Tibial nerve (tissue), 4 donors: Measurements from ENCODE around the gene SEPTIN8. TPM values are rescaled to one million over a fixed set of nuclear protein-coding genes. Genes with fewer than 3 reads are reported as not detected.

Experiments
- DNase-seq, 2 donors: peaks; one replicate each; pipeline ENCODE4 v3.0.0-alpha.2; 2019; ENCODE audit warnings: low spot score in 2 of 2
- H3K27ac ChIP-seq, 4 donors: fragments of 200-600 bp; sonication (generic) in 3 of 4; one replicate each; pipeline ENCODE4 v1.5.1; 2017 to 2019; ENCODE audit warnings: mild to moderate bottlenecking in 1 of 4
- H3K27me3 ChIP-seq, 2 donors: fragments of 200-600 bp; sonication (generic) in 1 of 2; one replicate each; pipeline versions ENCODE4 v1.5.1 to v1.6.0; 2017 to 2019
- H3K36me3 ChIP-seq, 3 donors: fragments of 200-600 bp; sonication (generic); one replicate each; pipeline ENCODE4 v1.5.1; 2018 to 2019
- H3K4me1 ChIP-seq, 4 donors: fragments of 200-600 bp; sonication (generic) in 3 of 4; one replicate each; pipeline ENCODE4 v1.5.1; 2017 to 2019
- H3K4me3 ChIP-seq, 4 donors: fragments of 200-600 bp; sonication (generic) in 3 of 4; one replicate each; pipeline ENCODE4 v1.5.1; 2017 to 2019; ENCODE audit warnings: mild to moderate bottlenecking in 1 of 4, moderate library complexity in 1 of 4
- H3K9me3 ChIP-seq, 4 donors: fragments of 200-600 bp; sonication (generic) in 3 of 4; one replicate each; pipeline ENCODE4 v1.5.1; 2017 to 2019
- EP300 ChIP-seq, 2 donors: sonication (generic); formaldehyde crosslinking; IDR thresholded peaks; one replicate each; pipeline ENCODE4 v1.6.1; 2017; ENCODE audit warnings: antibody characterized with exemption in 2 of 2, mild to moderate bottlenecking in 1 of 2
- POLR2A ChIP-seq, 2 donors: fragments of 450-650 bp; IDR thresholded peaks; one replicate each; pipeline ENCODE4 v1.6.1; 2017; ENCODE audit warnings: antibody characterized with exemption in 2 of 2, mild to moderate bottlenecking in 2 of 2, moderate library complexity in 2 of 2
- WGBS, 2 donors: methylation state at CpG; one replicate each; pipeline ENCODE4 v1.1.5; 2018; 5-methylcytosine and 5-hydroxymethylcytosine counted together
- total RNA-seq, 4 donors: library from RNA; depleted of rRNA; stranded (reverse); fragments of >200 nt; gene quantifications; one replicate each; pipeline ENCODE4 v1.1.0, GENCODE V29; 2016
- TF ChIP-seq, protein P1 (sequence below), 5 experiments: fragments of 200-600 bp in 3 of 5; fragments of 450-650 bp in 2 of 5; sonication (generic) in 3 of 5; IDR thresholded peaks; one replicate each; pipeline ENCODE4 v1.5.1; 2016 to 2019; ENCODE audit warnings: antibody characterized with exemption in 5 of 5, mild to moderate bottlenecking in 3 of 5, moderate library complexity in 2 of 5

Gene SEPTIN8
- total RNA-seq, 4 donors from 2014 or later, result 38.5 to 48.3 (median 44.2) TPM

GRCh38 chr5:132734687-132735086, 42.4 kb downstream of the SEPTIN8 start:
- H3K9me3 ChIP-seq, result no peaks in the 10 kb centered on the region
- TF ChIP-seq EP300 (IDR thresholded peaks at IDR 0.05) (no peak), POLR2A (IDR thresholded peaks at IDR 0.05) (no peak)
- TF ChIP-seq, protein P1, sequence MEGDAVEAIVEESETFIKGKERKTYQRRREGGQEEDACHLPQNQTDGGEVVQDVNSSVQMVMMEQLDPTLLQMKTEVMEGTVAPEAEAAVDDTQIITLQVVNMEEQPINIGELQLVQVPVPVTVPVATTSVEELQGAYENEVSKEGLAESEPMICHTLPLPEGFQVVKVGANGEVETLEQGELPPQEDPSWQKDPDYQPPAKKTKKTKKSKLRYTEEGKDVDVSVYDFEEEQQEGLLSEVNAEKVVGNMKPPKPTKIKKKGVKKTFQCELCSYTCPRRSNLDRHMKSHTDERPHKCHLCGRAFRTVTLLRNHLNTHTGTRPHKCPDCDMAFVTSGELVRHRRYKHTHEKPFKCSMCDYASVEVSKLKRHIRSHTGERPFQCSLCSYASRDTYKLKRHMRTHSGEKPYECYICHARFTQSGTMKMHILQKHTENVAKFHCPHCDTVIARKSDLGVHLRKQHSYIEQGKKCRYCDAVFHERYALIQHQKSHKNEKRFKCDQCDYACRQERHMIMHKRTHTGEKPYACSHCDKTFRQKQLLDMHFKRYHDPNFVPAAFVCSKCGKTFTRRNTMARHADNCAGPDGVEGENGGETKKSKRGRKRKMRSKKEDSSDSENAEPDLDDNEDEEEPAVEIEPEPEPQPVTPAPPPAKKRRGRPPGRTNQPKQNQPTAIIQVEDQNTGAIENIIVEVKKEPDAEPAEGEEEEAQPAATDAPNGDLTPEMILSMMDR (IDR thresholded peaks at IDR 0.05), result no peak
- 74 to 75% methylated on average over 2 of the region's 2 CpGs for WGBS, 2 donors

GRCh38 chr5:132733499-132734148, 43.4 kb downstream of the SEPTIN8 start:
- peaks cover 0 to 24% (median 5%) of the 10 kb centered on the region in 4 donors for H3K4me1 ChIP-seq
- TF ChIP-seq EP300 (IDR thresholded peaks at IDR 0.05), result no peak
- TF ChIP-seq, protein P1 (IDR thresholded peaks at IDR 0.05), result no peak
- TF ChIP-seq POLR2A (IDR thresholded peaks at IDR 0.05), result no peak
- 85 to 91% methylated on average over 2 of the region's 2 CpGs for WGBS, 2 donors

More at GRCh38 chr5:132734687-132735086, 42.4 kb downstream of the SEPTIN8 start:
- Histone ChIP-seq H3K27ac (no peak overlapping the region), H3K4me3 (no peak overlapping the region), H3K4me1 (peaks cover 0 to 24% (median 5%) of the 10 kb centered on the region in 4 donors), H3K27me3 (peaks cover 0 to 2% of the 10 kb centered on the region in 2 donors), H3K36me3 (peaks cover 0 to 9% (median 0%) of the 10 kb centered on the region in 3 donors)
- DNase-seq, result no peak

GRCh38 chr5:132729896-132730295, 47.1 kb downstream of the SEPTIN8 start:
- DNase-seq, result no peak
- Histone ChIP-seq H3K9me3 (no peaks in the 10 kb centered on the region), H3K4me3 (no peak overlapping the region), H3K36me3 (peaks cover 0 to 14% (median 0%) of the 10 kb centered on the region in 3 donors), H3K4me1 (no peaks in the 10 kb centered on the region), H3K27ac (no peak overlapping the region), H3K27me3 (no peaks in the 10 kb centered on the region)
- 95 to 96% methylated on average over 10 of the region's 10 CpGs for WGBS, 2 donors
- TF ChIP-seq, protein P1 (IDR thresholded peaks at IDR 0.05), result no peak
- TF ChIP-seq POLR2A (IDR thresholded peaks at IDR 0.05), result no peak
- TF ChIP-seq EP300 (IDR thresholded peaks at IDR 0.05), result no peak

More at GRCh38 chr5:132733499-132734148, 43.4 kb downstream of the SEPTIN8 start:
- H3K9me3 ChIP-seq, result no peaks in the 10 kb centered on the region
- H3K4me3 ChIP-seq, result no peak overlapping the region
- DNase-seq, result no peak
- peaks cover 0 to 9% (median 0%) of the 10 kb centered on the region in 3 donors for H3K36me3 ChIP-seq
- H3K27me3 ChIP-seq, result no peaks in the 10 kb centered on the region
- no peak overlapping the region for H3K27ac ChIP-seq

DNA sequence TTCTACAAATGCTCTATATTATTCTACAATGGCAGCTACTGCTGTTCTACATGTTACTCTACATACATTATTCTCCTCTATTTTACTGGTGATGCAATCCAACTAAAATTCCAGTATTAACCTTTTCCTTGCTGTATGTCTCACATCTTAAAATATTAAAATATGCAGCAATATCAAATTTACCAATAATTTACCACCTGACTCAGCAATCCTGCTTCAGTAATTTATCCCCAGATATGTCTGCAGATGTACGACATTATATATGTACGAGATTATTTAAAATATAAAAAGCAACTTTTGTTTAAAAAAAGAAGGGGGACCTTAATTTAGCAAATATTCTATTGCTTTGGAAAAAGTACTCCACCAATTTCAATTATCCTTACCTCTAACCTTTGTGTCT, 51.3 kb downstream of the SEPTIN8 start:
- DNase-seq, result no peak
- no peak overlapping the region for H3K4me3 ChIP-seq
- H3K36me3 ChIP-seq, result peaks cover 0 to 12% (median 0%) of the 10 kb centered on the region in 3 donors
- 94 to 95% methylated on average over 2 of the region's 2 CpGs for whole genome bisulfite sequencing, 2 donors
- no peaks in the 10 kb centered on the region for H3K9me3 ChIP-seq
- H3K27me3 ChIP-seq, result no peaks in the 10 kb centered on the region
- no peak overlapping the region for H3K27ac ChIP-seq
- no peaks in the 10 kb centered on the region for H3K4me1 ChIP-seq
- TF ChIP-seq POLR2A (IDR thresholded peaks at IDR 0.05) (no peak), EP300 (IDR thresholded peaks at IDR 0.05) (no peak)
- TF ChIP-seq, protein P1 (IDR thresholded peaks at IDR 0.05), result no peak

DNA sequence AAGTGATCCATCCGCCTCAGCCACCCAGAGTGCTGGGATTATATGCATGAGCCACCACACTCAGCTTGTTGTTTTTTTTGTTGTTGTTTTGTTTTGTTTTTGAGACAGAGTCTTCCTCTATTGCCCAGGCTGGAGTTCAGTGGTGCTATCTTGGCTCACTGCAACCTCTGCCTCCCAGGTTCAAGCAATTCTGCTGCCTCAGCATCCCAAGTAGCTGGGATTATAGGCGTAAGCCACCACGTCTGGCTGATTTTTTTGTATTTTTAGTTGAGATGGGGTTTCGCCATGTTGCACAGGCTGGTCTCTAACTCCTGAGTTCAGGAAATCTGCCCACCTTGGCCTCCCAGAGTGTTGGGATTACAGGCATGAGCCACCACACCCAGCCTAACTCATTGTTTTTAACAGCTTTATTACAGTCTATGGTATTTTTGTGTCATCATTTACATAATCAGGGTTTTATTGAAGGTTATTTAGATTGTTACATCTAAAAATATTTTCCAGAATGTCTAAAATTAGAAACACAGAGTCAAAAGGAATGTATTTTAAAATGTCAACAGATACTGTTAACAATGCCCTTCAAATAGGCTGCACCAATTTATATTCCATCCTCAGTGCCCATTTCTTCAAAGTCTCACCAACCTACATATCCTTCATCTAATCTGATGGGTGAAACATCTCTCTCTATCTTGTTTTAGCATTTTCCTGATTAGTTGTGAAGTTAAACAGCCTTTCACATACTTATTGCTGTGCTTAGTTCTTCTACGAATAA, 58.3 kb downstream of the SEPTIN8 start:
- DNase-seq, result no peak
- Histone ChIP-seq H3K27me3 (no peaks in the 10 kb centered on the region), H3K4me1 (peaks cover 0 to 4% (median 0%) of the 10 kb centered on the region in 4 donors), H3K4me3 (no peak overlapping the region), H3K36me3 (peaks cover 0 to 19% (median 0%) of the 10 kb centered on the region in 3 donors), H3K9me3 (no peaks in the 10 kb centered on the region), H3K27ac (no peak overlapping the region)
- TF ChIP-seq EP300 (IDR thresholded peaks at IDR 0.05) (no peak), POLR2A (IDR thresholded peaks at IDR 0.05) (no peak)
- TF ChIP-seq, protein P1 (IDR thresholded peaks at IDR 0.05), result no peak
- WGBS, 2 donors, result 95 to 99% methylated on average over 5 of the region's 5 CpGs
